Right renal pelvis (tissue), 4 donors: ENCODE data around the gene THAP4. TPM values are rescaled to one million over a fixed set of nuclear protein-coding genes. Genes with fewer than 3 reads are reported as not detected.
"Not testable (repeated sequence)": the region's sequence is repeated elsewhere in the genome, so short reads cannot be mapped to it uniquely, and the experiment has no call there.

ENCODE experiments used
- DNase-seq, 4 donors: peaks; one replicate each; pipeline ENCODE4 v3.0.0-alpha.2; 2013; ENCODE audit warnings: low read depth in 4 of 4, low spot score in 3 of 4, missing footprints in 1 of 4
- polyA plus RNA-seq, 4 donors: library from polyadenylated mRNA; unstranded; fragments of 120-200 nt; gene quantifications; one replicate each; pipeline ENCODE4 v1.2.1, GENCODE V29; 2013; ENCODE audit not compliant: insufficient read length in 4 of 4

Gene THAP4
- polyA plus RNA-seq, 4 donors, result 54.3 to 71.4 (median 59.2) TPM

DNA sequence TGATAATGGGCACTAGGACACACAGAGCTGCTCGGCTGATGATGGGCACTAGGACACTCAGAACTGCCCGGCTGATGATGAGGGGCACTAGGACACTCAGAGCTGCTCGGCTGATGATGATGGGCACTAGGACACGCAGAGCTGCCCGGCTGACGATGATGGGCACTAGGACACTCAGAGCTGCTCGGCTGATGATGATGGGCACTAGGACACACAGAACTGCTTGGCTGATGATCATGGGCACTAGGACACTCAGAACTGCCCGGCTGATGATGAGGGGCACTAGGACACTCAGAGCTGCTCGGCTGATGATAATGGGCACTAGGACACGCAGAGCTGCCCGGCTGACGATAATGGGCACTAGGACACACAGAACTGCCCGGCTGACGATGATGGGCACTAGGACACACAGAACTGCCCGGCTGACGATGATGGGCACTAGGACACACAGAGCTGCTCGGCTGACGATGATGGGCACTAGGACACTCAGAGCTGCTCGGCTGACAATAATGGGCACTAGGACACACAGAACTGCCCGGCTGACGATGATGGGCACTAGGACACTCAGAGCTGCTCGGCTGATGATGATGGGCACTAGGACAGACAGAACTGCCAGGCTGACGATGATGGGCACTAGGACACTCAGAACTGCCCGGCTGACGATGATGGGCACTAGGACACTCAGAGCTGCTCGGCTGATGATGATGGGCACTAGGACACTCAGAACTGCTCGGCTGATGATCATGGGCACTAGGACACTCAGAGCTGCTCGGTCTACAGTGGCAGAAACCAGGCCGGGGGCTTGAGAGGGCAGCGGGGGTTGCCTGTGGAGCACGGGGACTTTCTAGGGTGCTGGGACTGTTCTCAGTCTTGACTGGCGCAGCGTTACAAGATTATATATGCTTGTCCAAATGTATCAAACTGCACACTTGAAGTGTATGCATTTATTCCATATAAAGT, 46.2 kb downstream of the THAP4 start:
- not testable (repeated sequence) for DNase-seq

- DNase-seq, result not testable (repeated sequence)
Measured at GRCh38 chr2:241589863-241590262, 47.1 kb downstream of the THAP4 start.

- no peak for DNase-seq
Measured at GRCh38 chr2:241586564-241587264, 50.2 kb downstream of the THAP4 start.

DNA sequence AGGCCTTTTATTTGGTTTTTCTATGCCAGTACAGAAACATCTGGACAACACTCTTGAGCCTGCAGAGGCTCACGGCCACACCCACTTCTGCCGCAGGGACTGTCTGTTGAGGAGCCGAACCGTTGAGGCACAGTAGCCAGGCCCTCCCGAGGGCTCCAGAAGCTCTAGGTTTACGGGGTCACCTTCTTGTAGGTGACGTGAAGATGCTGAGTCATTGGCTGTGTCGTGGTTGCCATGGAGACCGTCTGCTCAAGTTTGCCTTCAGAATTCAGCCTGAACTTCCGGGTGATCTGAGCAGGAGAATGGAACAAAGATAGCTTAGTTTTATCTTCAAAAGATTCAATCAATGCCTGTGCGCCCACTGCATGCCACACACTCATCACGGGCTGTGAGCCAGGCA, 52.5 kb downstream of the THAP4 start:
- DNase-seq, result no peak

GRCh38 chr2:241582806-241583205, 54.2 kb downstream of the THAP4 start:
- DNase-seq, result no peak

GRCh38 chr2:241582328-241582727, 54.6 kb downstream of the THAP4 start:
- no peak for DNase-seq

DNA sequence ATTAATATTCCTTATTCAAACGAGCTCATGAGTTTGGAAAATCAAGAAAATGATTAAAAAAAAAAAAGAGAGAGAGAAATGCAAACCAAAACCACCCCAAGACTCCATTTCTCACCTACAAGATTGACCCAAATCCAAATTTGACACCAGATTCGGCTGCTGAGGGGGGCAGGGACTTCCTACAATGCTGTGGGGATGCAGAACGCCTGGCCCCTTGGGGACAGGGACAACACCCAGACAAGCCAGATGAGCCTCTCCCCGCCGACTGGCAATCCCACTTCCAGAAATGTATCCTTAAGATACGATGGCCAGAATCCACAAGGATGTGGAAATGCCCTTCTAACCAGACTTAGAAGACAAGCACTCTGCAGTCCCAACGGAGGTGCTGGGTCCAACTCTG, 57.7 kb downstream of the THAP4 start:
- no peak for DNase-seq

GRCh38 chr2:241577413-241578122, 59.4 kb downstream of the THAP4 start:
- DNase-seq, result no peak

- DNase-seq, result no peak
Measured at GRCh38 chr2:241576293-241576654, 60.7 kb downstream of the THAP4 start.

GRCh38 chr2:241575624-241576292, 61.2 kb downstream of the THAP4 start:
- DNase-seq, result no peak

- no peak for DNase-seq
Measured at GRCh38 chr2:241574911-241575623, 61.9 kb downstream of the THAP4 start.

DNA sequence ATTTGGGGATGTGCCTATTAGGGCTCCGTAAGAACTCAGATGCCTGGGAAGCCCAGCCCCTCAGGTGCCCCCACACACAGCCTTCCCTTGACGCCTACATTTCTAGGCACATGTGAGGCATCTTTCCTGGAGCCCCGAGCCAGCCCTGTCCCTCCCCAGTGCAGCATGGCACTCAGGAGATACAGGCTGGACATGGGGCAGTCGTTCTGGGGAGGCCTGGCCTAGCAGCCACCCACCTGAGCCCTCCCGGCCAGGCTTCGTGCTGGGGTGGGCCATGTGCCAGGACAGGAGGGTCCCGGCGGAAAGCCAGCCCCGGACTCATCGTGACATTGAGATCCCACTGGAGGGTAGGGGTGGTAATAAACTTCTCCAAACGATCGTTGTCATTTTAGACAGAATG, 63.2 kb downstream of the THAP4 start:
- DNase-seq, result no peak

GRCh38 chr2:241572915-241573651, 63.9 kb downstream of the THAP4 start:
- DNase-seq, result not testable (repeated sequence)

DNA sequence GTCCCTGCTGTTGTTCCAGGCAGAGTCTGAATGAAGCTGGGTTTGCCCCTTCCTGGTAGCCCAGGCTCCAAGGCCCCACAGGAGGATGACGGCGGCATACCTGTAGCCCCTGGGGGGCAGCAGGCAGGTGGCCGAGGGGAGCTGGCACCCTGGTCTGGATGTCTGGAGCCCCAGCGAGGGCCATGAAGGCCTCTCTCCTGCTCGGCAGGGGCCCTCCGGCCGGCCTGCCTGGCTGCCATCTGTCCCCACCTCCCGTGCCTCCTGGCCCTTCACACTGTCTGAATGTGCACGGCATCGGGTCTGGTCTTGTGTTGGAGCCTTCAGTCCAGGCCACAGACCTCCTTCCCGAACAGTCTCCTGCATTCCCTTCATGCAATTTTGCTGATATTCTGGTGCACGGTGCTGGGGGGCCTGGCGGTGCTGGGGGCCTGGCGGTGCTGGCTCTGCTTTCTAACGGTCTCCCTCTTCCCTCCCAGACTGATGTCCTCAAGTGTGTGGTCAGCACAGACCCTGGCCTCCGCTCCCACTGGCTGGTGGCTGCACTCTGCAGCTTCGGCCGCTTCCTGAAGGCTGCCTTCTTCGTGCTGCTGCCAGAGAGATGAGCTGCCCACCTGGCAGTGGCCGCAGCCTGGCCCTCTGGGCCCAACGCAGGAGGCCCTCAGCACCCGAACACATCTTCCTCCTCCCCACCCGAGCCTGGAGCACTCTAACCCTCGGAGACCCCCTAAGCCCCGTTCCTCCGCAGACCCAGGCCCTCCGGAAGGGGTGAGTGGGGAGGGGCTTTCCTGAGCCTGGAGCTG, 64.9 kb downstream of the THAP4 start:
- no peak for DNase-seq

DNA sequence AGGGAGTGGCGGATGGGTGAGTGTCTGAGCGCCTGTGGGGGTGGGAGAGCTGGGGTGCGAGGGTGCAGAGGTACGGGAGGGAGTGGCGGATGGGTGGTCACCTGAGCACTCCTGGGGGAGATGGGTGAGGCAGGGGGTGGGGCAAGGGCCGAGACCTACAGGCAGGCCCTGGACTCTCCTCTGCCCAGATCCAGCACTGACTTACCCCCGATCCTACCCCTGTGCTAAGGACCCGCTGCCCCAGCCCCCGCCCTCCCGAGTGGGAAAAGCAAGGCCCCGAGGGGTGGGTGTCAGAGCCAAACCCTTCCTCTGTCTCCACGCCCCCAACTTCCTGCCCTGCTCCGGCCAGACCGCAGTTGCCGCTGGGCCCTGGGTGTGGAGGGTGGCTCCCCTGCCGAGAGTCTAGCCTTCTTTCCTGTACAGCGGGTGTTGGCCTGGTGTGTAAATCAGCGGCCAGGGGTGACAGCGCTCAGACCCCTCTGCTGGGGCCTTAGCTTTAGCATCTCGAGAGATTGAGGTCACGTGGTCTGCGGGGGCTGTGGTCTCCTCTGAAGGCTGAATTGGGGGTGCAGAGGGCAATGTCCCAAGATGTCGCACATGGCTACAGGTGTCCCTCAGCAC, 65.9 kb downstream of the THAP4 start:
- DNase-seq, result no peak

- no peak for DNase-seq
Measured at GRCh38 chr2:241569831-241570281, 67.1 kb downstream of the THAP4 start.

- DNase-seq, result no peak
Measured at GRCh38 chr2:241568726-241569125, 68.2 kb downstream of the THAP4 start.

DNA sequence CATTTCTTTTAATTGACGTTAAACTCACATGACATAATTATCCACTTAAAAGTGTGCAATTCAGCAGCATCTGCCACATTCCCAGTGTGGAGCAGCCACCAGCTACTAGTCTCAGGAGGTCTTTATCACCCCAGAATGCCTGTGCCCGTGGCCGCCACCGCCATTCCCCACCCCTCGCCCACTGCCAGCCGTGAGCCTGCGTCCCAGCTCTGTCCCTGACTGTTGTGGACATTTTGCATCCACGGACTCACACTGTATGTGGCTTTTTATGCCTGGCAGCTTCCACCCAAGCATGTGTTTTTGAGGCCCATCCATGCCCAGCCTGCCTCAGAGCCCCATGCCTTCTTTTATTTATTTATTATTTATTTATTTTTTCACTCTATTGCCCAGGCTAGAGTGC, 69.2 kb downstream of the THAP4 start:
- no peak for DNase-seq
